ENCODE results near the gene SLC43A2.
"Not testable (repeated sequence)": the region's sequence is repeated elsewhere in the genome, so short reads cannot be mapped to it uniquely, and the experiment has no call there.

The SLC43A2 gene

DNA sequence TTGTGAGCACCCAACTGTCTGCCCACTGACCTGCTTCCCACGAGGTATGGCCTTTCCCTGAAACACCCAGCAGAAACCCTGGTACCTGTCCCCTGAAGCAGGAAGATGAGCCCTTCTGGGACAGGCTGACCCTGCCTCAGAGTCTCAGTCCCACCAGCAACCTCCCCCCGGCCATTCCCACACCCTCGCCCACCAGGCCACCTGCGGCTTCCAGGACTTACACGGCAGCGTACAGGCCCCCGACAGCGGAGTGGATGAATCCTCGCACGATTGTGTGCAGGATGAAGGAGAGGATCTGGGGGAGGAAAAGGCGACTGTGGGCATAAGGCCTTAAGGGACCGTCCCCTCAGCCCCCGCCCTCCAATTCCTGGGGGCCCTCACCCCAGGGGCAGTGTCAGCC, 50.6 kb downstream of the SLC43A2 start:
- Mint-ChIP-seq H3K4me1 (peaks cover 13% of the 10 kb centered on the region), H3K9me3 (no peaks in the 10 kb centered on the region), H3K4me3 (no peak overlapping the region), H3K27me3 (peaks cover 18% of the 10 kb centered on the region), H3K27ac (no peak overlapping the region), H3K36me3 (no peaks in the 10 kb centered on the region)
- CTCF ChIA-PET, result interaction anchor here (2.3 kb wide), 1 partner anchor 52 kb away, joined by 10 read pairs; no protein-coding TSS in a partner anchor
- DNase-seq, result no peak

DNA sequence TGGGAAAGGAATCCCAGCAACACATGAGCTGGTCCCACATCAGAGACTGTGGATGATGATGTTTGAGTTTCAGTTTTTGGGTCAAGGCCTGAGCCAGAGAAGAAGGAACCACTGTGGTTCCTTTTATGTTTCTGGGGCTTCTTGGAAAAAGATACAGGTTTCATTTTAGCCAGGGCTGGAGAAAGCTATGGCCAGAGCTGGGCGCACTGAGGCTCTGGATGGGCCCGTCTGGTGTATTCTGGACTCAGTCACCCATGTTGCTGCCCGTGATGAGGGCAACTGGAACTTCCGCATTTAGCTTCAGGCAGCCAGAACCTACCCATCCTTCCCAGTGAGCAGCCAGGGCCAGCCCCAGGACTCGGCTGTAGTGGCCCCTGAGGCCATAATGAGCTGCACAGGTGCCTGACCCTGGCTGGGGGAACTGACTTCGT, 51.0 kb downstream of the SLC43A2 start:
- Mint-ChIP-seq H3K36me3 (no peaks in the 10 kb centered on the region), H3K27me3 (peaks cover 21% of the 10 kb centered on the region), H3K9me3 (no peaks in the 10 kb centered on the region), H3K4me3 (no peak overlapping the region), H3K4me1 (peaks cover 13% of the 10 kb centered on the region), H3K27ac (no peak overlapping the region)
- DNase-seq, result no peak
- CTCF ChIA-PET, result interaction anchor here (1.6 to 2.3 kb wide), 2 partner anchors 52 to 72 kb away, joined by 3 to 10 read pairs; partner anchors contain the start of gene RILP

GRCh38 chr17:1577182-1577581, 51.5 kb downstream of the SLC43A2 start:
- Mint-ChIP-seq H3K36me3 (no peaks in the 10 kb centered on the region), H3K4me3 (no peak overlapping the region), H3K27ac (no peak overlapping the region), H3K9me3 (no peaks in the 10 kb centered on the region), H3K27me3 (peaks cover 20% of the 10 kb centered on the region), H3K4me1 (peaks cover 13% of the 10 kb centered on the region)
- CTCF ChIA-PET, result interaction anchor here (1.6 to 2.3 kb wide), 2 partner anchors 53 to 73 kb away, joined by 3 to 10 read pairs; partner anchors contain the start of gene RILP
- DNase-seq, result no peak

DNA sequence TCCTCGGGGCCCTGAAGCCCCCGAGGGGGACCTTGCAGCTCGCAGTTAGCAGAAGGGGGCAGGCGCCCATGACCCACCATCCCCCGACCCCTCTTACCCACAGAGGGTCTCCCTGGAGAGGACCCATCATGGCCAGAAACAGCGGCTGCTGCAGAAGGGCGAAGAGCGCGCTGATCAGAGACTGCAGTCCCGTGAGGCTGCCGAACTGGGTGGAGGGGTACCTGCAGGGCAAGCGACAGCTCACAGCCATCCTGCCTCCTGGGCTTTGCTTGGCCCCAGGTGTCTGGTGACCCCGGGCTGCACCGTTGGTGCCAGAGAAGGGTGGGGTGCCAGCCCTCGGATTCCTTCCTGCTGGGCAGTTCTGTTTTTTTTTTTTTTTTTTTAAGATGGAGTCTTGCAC, 52.1 kb downstream of the SLC43A2 start:
- H3K27ac Mint-ChIP-seq, result no peak overlapping the region
- no peak for DNase-seq
- H3K4me1 Mint-ChIP-seq, result peaks cover 13% of the 10 kb centered on the region

DNA sequence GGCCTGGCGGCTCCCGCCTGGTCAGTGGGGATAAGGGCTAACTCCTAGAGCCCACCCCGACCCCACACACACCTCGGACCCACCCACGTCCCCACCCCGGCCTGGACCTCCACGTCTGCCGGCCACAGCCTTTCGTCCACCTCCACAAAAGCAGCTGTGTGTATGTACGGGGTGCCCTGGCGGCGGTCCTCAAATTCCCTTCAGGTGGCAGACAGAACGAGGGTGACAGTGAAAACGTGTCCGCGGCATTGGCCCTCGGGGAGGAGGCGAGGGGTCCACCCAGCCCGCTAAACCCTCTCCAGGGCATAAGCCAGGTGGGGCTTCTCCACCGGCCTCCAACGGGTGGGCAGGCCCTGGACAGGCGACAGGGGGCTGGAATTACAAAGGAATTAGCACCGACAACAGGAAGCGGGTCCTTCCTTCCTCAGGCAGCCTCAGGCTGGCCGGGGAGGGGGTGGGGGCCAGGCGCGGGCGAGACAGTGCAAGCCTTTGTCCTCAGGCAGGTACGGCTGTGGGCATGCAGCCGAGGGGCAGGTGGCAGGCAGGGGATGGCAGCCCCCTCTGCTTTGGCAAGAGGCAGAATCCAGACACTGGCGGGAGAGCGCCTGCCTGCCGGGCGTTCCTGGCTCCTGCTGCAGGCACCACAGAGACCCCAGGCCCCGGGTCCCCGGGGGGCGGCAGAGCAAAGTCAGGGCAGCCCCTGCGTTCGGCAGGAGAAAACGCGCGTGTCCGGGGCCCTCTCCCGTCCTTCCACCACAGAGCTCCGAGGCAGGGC, 53.8 kb downstream of the SLC43A2 start:
- H3K27me3 Mint-ChIP-seq, result peaks cover 22% of the 10 kb centered on the region
- no peak overlapping the region for H3K4me3 Mint-ChIP-seq
- peaks cover 13% of the 10 kb centered on the region for H3K4me1 Mint-ChIP-seq
- DNase-seq, result no peak
- CTCF ChIA-PET, result interaction anchor here (0.7 to 3.3 kb wide), 12 partner anchors 33 to 362 kb away, joined by 3 to 42 read pairs (median 4); partner anchors contain the start of genes RILP and SLC43A2
- H3K9me3 Mint-ChIP-seq, result no peaks in the 10 kb centered on the region
- H3K27ac Mint-ChIP-seq, result no peak overlapping the region
- no peaks in the 10 kb centered on the region for H3K36me3 Mint-ChIP-seq

More for the DNA sequence above, 52.1 kb downstream of the SLC43A2 start:
- peaks cover 16% of the 10 kb centered on the region for H3K27me3 Mint-ChIP-seq
- H3K36me3 Mint-ChIP-seq, result no peaks in the 10 kb centered on the region
- CTCF ChIA-PET, result interaction anchor here (1.6 to 2.3 kb wide), 2 partner anchors 53 to 73 kb away, joined by 3 to 10 read pairs; partner anchors contain the start of gene RILP
- no peak overlapping the region for H3K4me3 Mint-ChIP-seq
- H3K9me3 Mint-ChIP-seq, result no peaks in the 10 kb centered on the region

DNA sequence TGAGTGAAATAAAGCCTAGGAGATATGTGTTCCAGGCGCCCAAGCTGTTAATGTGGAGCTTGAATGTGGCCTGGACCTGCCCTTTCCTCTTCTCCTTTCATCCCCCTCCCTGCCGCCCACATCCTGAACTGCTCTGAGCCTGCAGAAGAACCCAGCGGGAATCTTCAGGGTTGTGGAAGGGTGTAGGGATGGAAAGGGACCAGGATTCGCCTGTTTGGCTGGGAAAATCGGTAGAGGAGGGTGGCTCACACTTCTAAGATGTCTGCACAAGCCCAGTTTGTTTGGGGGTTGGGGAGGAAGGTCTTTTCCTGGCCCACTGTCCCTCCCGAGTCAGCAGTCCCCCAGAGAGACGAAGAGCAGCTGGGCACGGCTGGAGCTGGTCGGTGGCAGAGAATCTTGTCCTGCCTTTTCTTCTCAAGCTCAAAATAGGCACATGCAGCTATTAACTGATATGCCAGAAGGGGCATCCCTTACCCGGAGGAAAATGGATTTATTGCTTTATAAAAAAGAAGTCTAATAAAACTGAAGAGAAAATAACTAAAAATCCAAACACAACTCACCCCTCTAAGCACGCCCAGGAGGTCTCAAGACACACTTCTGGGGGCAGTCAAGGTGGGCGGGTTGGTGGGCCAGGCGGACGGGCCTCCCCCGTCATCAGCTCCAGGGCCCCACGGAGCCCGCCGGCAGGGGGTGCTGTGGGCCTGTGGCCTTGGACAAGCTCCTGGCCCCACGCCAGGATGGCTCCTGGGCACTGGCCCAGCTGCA, 54.5 kb downstream of the SLC43A2 start:
- DNase-seq, result peak; percentile 73
- CTCF ChIA-PET, result interaction anchor here (0.7 to 3.3 kb wide), 13 partner anchors 34 to 361 kb away, joined by 3 to 42 read pairs (median 3); partner anchors contain the start of genes RILP and SLC43A2
- no peaks in the 10 kb centered on the region for H3K36me3 Mint-ChIP-seq
- H3K4me1 Mint-ChIP-seq, result peaks cover 17% of the 10 kb centered on the region
- H3K4me3 Mint-ChIP-seq, result no peak overlapping the region
- H3K9me3 Mint-ChIP-seq, result no peaks in the 10 kb centered on the region
- no peak overlapping the region for H3K27ac Mint-ChIP-seq
- peaks cover 24% of the 10 kb centered on the region for H3K27me3 Mint-ChIP-seq

- CTCF ChIA-PET, result interaction anchor here (3.3 kb wide), 1 partner anchor 58 kb away, joined by 42 read pairs; the partner anchor contains the start of gene SLC43A2
- peaks cover 22% of the 10 kb centered on the region for H3K4me1 Mint-ChIP-seq
- H3K9me3 Mint-ChIP-seq, H3K36me3 Mint-ChIP-seq, DNase-seq, H3K4me3 Mint-ChIP-seq, H3K27ac Mint-ChIP-seq: not testable (repeated sequence)
- peaks cover 27% of the 10 kb centered on the region for H3K27me3 Mint-ChIP-seq
Observed at GRCh38 chr17:1572646-1573045, 56.0 kb downstream of the SLC43A2 start.

DNA sequence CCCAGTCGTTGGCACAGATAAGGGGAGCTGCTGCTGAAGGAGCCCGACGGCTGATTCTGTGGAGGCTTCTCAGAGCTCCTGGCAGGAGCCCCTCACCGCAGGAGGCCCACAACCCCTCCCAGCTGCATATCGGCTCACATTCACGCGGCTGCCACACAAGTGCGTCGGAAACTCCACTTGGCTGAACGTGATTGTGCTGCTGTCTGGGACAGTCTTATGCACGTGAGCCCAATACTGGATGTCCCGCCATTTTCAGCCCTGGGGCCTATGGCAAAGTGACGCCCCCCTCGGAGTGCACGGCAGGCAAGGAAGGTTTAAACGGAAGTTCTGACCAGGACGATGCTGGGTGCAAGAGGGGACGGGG, 57.3 kb downstream of the SLC43A2 start:
- Mint-ChIP-seq H3K36me3 (no peaks in the 10 kb centered on the region), H3K27ac (no peak overlapping the region), H3K4me1 (peaks cover 25% of the 10 kb centered on the region), H3K9me3 (no peaks in the 10 kb centered on the region), H3K4me3 (no peak overlapping the region), H3K27me3 (peaks cover 21% of the 10 kb centered on the region)
- CTCF ChIA-PET, result interaction anchor here (0.5 to 1.2 kb wide), 2 partner anchors 11 to 137 kb away, joined by 3 to 4 read pairs; no protein-coding TSS in a partner anchor
- no peak for DNase-seq

- H3K4me3 Mint-ChIP-seq, result no peak overlapping the region
- H3K36me3 Mint-ChIP-seq, result no peaks in the 10 kb centered on the region
- CTCF ChIA-PET, result interaction anchor here (0.6 kb wide), 1 partner anchor 289 kb away, joined by 3 read pairs; the partner anchor contains the start of gene TRARG1
- peaks cover 1% of the 10 kb centered on the region for H3K9me3 Mint-ChIP-seq
- no peak overlapping the region for H3K27ac Mint-ChIP-seq
- peaks cover 30% of the 10 kb centered on the region for H3K4me1 Mint-ChIP-seq
- H3K27me3 Mint-ChIP-seq, result peaks cover 22% of the 10 kb centered on the region
- no peak for DNase-seq
Observed at GRCh38 chr17:1568950-1569810, 59.5 kb downstream of the SLC43A2 start.

- Mint-ChIP-seq H3K4me3 (peak overlapping the region; percentile 65), H3K36me3 (no peaks in the 10 kb centered on the region), H3K9me3 (peaks cover 1% of the 10 kb centered on the region), H3K4me1 (peaks cover 41% of the 10 kb centered on the region), H3K27me3 (peaks cover 21% of the 10 kb centered on the region), H3K27ac (peak overlapping the region; percentile 87)
- CTCF ChIA-PET, result interaction anchor here (0.8 kb wide), 1 partner anchor 83 kb away, joined by 3 read pairs; the partner anchor contains the start of gene RILP
- DNase-seq, result peak; percentile 37
Observed at GRCh38 chr17:1566505-1567199, 62.0 kb downstream of the SLC43A2 start.

DNA sequence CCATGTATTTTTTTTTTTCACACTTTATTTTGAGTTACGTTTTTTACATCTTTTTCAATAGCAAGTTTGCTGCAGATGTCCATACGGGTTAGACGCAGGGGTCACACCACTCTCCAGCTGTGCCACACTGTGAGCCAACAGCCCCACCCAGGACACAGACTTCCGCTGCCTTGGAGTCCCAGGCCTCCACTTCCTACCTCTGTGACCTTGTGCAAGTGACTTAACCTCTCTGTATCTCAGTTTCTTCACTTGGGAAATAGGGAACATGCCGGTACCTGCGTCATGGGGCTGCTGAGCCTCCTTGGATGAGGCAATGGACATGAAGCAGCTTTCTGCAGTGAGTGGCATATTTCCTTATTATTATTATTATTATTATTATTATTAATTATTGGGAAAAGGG, 62.8 kb downstream of the SLC43A2 start:
- peaks cover 49% of the 10 kb centered on the region for H3K4me1 Mint-ChIP-seq
- peak overlapping the region; percentile 0 for H3K27ac Mint-ChIP-seq
- H3K9me3 Mint-ChIP-seq, result peaks cover 1% of the 10 kb centered on the region
- no peaks in the 10 kb centered on the region for H3K36me3 Mint-ChIP-seq
- CTCF ChIA-PET, result interaction anchor here (0.8 kb wide), 1 partner anchor 84 kb away, joined by 3 read pairs; the partner anchor contains the start of gene RILP
- peak overlapping the region; percentile 1 for H3K4me3 Mint-ChIP-seq
- no peak for DNase-seq
- H3K27me3 Mint-ChIP-seq, result peaks cover 24% of the 10 kb centered on the region

DNA sequence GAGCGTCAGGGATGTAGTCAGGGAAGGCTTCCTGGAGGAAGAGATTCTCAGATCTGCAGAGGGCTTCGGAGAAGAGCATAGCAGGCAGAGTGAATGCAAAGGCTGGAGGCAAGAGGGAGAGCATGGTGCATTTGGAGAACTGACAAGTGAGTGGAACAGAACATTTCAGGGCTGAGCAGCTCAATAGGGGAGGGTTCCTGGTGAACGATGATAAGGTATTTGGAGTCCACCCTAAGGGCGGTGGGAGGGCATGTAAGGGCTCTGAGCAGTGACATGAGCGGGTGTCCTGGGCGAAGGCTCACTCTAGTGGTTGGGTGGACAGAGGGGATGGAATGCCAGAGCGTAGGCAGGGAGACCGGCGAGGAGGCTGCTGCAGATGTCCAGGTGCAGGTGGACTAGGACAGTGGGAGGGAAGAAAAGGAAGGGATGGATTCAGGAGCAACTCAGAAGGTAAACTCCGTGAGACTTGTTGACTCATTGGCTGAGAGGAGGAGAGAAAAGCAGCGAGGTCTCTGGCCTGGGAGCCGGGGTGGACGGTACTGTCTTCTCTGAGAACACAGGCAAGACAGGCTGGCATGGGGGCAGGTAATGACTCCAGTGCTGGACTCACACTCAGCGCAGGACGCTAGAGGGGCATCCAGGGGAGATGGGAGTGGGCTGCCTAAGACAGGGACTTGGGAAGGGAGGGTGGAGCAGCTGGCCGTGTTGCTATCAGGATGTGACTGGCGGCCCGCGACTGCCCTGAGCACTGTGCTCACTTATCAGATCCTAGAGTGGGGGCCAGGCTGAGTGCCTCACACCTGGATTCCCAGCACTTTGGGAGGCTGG, 64.6 kb downstream of the SLC43A2 start:
- Mint-ChIP-seq H3K27me3 (peaks cover 18% of the 10 kb centered on the region), H3K4me3 (peak overlapping the region; percentile 55), H3K9me3 (peaks cover 1% of the 10 kb centered on the region), H3K36me3 (no peaks in the 10 kb centered on the region), H3K27ac (peak overlapping the region; percentile 29), H3K4me1 (peaks cover 52% of the 10 kb centered on the region)
- DNase-seq, result no peak
- CTCF ChIA-PET, result no interaction called here

All from activated naive CD4-positive, alpha-beta T cell treated with anti-CD3 and anti-CD28 coated beads, Interleukin-2, amount 10 ng/mL, durations not matched to agents 7 days and 5 days (primary cell).